NK-92 (cell line): Measurements from ENCODE around the gene HNRNPH1.

Experiments used
- DNase-seq: peaks from one replicate; lab custom pipeline; 2025; ENCODE audit not compliant: unreplicated experiment; lab: John Stamatoyannopoulos, UW

Gene HNRNPH1

GRCh38 chr5:179623906-179624741 is 653 bp upstream of the HNRNPH1 start:
- no peak for DNase-seq

GRCh38 chr5:179621551-179622214 is 1.8 kb downstream of the HNRNPH1 start:
- DNase-seq: no peak

GRCh38 chr5:179620703-179621350 is 2.6 kb downstream of the HNRNPH1 start:
- DNase-seq: no peak

- no peak for DNase-seq
These were observed 3.2 kb downstream of the HNRNPH1 start for GRCh38 chr5:179620293-179620692.

- DNase-seq: no peak
These were observed 3.7 kb downstream of the HNRNPH1 start for GRCh38 chr5:179619776-179620175.

GRCh38 chr5:179618923-179619554 is 4.4 kb downstream of the HNRNPH1 start:
- DNase-seq: no peak

- DNase-seq: no peak
These were observed 5.5 kb downstream of the HNRNPH1 start for GRCh38 chr5:179617930-179618329.

- DNase-seq: no peak
These were observed 7.4 kb downstream of the HNRNPH1 start for GRCh38 chr5:179616002-179616594.

GRCh38 chr5:179615203-179615602 is 8.3 kb downstream of the HNRNPH1 start:
- DNase-seq: no peak

GRCh38 chr5:179614745-179615144 is 8.7 kb downstream of the HNRNPH1 start:
- no peak for DNase-seq

GRCh38 chr5:179613460-179614071 is 9.9 kb downstream of the HNRNPH1 start:
- DNase-seq: no peak

GRCh38 chr5:179612577-179613459 is 10.7 kb downstream of the HNRNPH1 start:
- DNase-seq: no peak

GRCh38 chr5:179610903-179611265 is 12.6 kb downstream of the HNRNPH1 start:
- no peak for DNase-seq

GRCh38 chr5:179610109-179610902 is 13.2 kb downstream of the HNRNPH1 start:
- DNase-seq: no peak

GRCh38 chr5:179609834-179610108 is 13.7 kb downstream of the HNRNPH1 start:
- DNase-seq: no peak

GRCh38 chr5:179608131-179608581 is 15.3 kb downstream of the HNRNPH1 start:
- DNase-seq: no peak

GRCh38 chr5:179607160-179607931 is 16.1 kb downstream of the HNRNPH1 start:
- DNase-seq: no peak

GRCh38 chr5:179606910-179607159 is 16.6 kb downstream of the HNRNPH1 start:
- DNase-seq: no peak
